IMR-90 (cell line): Measurements from ENCODE around the gene BIK. TPM values are rescaled to one million over a fixed set of nuclear protein-coding genes. Genes with fewer than 3 reads are reported as not detected.

Experiments used
- ATAC-seq: fragments of 200-7000 bp; cut with Tn5 transposase; 2 replicates; pipeline ENCODE4 v1.9.1; 2020; ENCODE audit warnings: low read depth, mild to moderate bottlenecking, moderate library complexity
- BruUV-seq: library from RNA; stranded (reverse); fragments of 400-500 nt; replicated peaks from 2 replicates; lab custom pipeline; 2021; lab: Mats Ljungman, UMichigan
- CTCF ChIA-PET: fragments of 300-600 bp; formaldehyde crosslinking; extraction: SDS; loops from one replicate; lab custom pipeline; 2021; ENCODE audit warnings: antibody characterized with exemption; lab: Yijun Ruan, JAX
- POLR2A ChIA-PET: fragments of 300-600 bp; sonication (Branson Sonifier 250); formaldehyde crosslinking; loops from one replicate; lab custom pipeline; 2022; ENCODE audit warnings: antibody characterized with exemption; ENCODE audit not compliant: unreplicated experiment; lab: Charles Lee
- DNase-seq: peaks from one replicate; pipeline ENCODE4 v3.0.0; 2013
- H2AFZ ChIP-seq: replicated peaks from 2 replicates; pipeline ENCODE3; 2013; ENCODE audit warnings: low read length, mild to moderate bottlenecking; ENCODE audit not compliant: poor library complexity
- H2AK5ac ChIP-seq: 2 replicates; pipeline ENCODE4 v1.6.1; 2013; ENCODE audit warnings: low read depth, low read length, inconsistent platforms
- H2AK9ac ChIP-seq: replicated peaks from 2 replicates; pipeline ENCODE3; 2013; ENCODE audit warnings: mild to moderate bottlenecking, low read depth, low read length, moderate library complexity; ENCODE audit not compliant: poor library complexity
- H2BK120ac ChIP-seq: 2 replicates; pipeline ENCODE4 v1.6.1; 2013; ENCODE audit warnings: low read depth, low read length, inconsistent platforms
- H2BK15ac ChIP-seq: 3 replicates; pipeline ENCODE4 v1.6.1; 2013; ENCODE audit warnings: low read depth, low read length, inconsistent platforms
- H2BK20ac ChIP-seq: 2 replicates; pipeline ENCODE4 v1.6.1; 2013; ENCODE audit warnings: low read depth, mild to moderate bottlenecking, inconsistent platforms, low read length, moderate library complexity
- H2BK5ac ChIP-seq: 2 replicates; pipeline ENCODE4 v1.6.1; 2013; ENCODE audit warnings: mild to moderate bottlenecking, low read depth, low read length, inconsistent platforms; ENCODE audit not compliant: poor library complexity, severe bottlenecking
- H3K14ac ChIP-seq: replicated peaks from 2 replicates; pipeline ENCODE4 v1.6.1; 2013; ENCODE audit warnings: low read depth, low read length, inconsistent platforms
- H3K18ac ChIP-seq: 2 replicates; pipeline ENCODE4 v1.6.1; 2013; ENCODE audit warnings: low read depth, low read length, control low read depth
- H3K23ac ChIP-seq: 2 replicates; pipeline ENCODE4 v1.6.1; 2013; ENCODE audit warnings: low read depth, low read length, inconsistent platforms
- H3K27ac ChIP-seq: 2 replicates; pipeline ENCODE4 v1.5.1; 2013; ENCODE audit warnings: mild to moderate bottlenecking, control low read depth, low read length; ENCODE audit not compliant: insufficient read depth
- H3K27me3 ChIP-seq: 2 replicates; pipeline ENCODE4 v1.6.1; 2013; ENCODE audit warnings: low read length; ENCODE audit not compliant: control insufficient read depth, insufficient read depth
- H3K36me3 ChIP-seq: 2 replicates; pipeline ENCODE4 v1.6.1; 2013; ENCODE audit warnings: low read length, mixed read lengths; ENCODE audit not compliant: control insufficient read depth, insufficient read depth
- H3K4ac ChIP-seq: 2 replicates; pipeline ENCODE4 v1.6.1; 2013; ENCODE audit warnings: low read depth, low read length, inconsistent platforms
- H3K4me1 ChIP-seq: 2 replicates; pipeline ENCODE4 v1.6.1; 2013; ENCODE audit warnings: low read length, mixed read lengths; ENCODE audit not compliant: control insufficient read depth, insufficient read depth
- H3K4me2 ChIP-seq: 2 replicates; pipeline ENCODE4 v1.6.1; 2013; ENCODE audit warnings: low read depth, mild to moderate bottlenecking, control low read depth, low read length, moderate library complexity
- H3K4me3 ChIP-seq: 2 replicates; pipeline ENCODE4 v1.5.1; 2013; ENCODE audit warnings: low read depth, mild to moderate bottlenecking, control low read depth, low read length, moderate library complexity; ENCODE audit not compliant: insufficient read depth
- H3K56ac ChIP-seq: 2 replicates; pipeline ENCODE4 v1.6.1; 2013; ENCODE audit warnings: low read length, inconsistent platforms; ENCODE audit not compliant: insufficient read depth; ENCODE audit errors: extremely low read depth
- H3K79me1 ChIP-seq, 2 experiments: 2 replicates each; pipeline ENCODE4 v1.6.1; 2013; ENCODE audit warnings: low read length in 2 of 2, inconsistent platforms in 1 of 2, low read depth in 1 of 2
- H3K9ac ChIP-seq: 2 replicates; pipeline ENCODE4 v1.6.1; 2013; ENCODE audit warnings: low read depth, low read length, control low read depth
- H3K9me1 ChIP-seq: 2 replicates; pipeline ENCODE4 v1.6.1; 2013; ENCODE audit warnings: low read length, inconsistent platforms; ENCODE audit not compliant: insufficient read depth
- H3K9me3 ChIP-seq: 2 replicates; pipeline ENCODE4 v1.6.1; 2013; ENCODE audit warnings: low read length; ENCODE audit not compliant: control insufficient read depth, insufficient read depth
- H4K20me1 ChIP-seq: 2 replicates; pipeline ENCODE4 v1.6.1; 2013; ENCODE audit warnings: low read length, inconsistent platforms; ENCODE audit not compliant: insufficient read depth
- H4K5ac ChIP-seq: 2 replicates; pipeline ENCODE4 v1.6.1; 2013; ENCODE audit warnings: mild to moderate bottlenecking, low read depth, low read length, control low read depth
- H4K8ac ChIP-seq, 2 experiments: 2 replicates each; pipeline ENCODE4 v1.6.1; 2013; ENCODE audit warnings: low read depth in 2 of 2, low read length in 2 of 2, control low read depth in 1 of 2, inconsistent platforms in 1 of 2
- H4K91ac ChIP-seq: 2 replicates; pipeline ENCODE4 v1.6.1; 2013; ENCODE audit warnings: low read depth, low read length, inconsistent platforms; ENCODE audit not compliant: insufficient read depth
- BHLHE40 ChIP-seq: fragments of 150-350 bp; IDR thresholded peaks from 2 replicates; pipeline ENCODE4 v1.6.1; 2016; ENCODE audit warnings: mild to moderate bottlenecking, low read depth, low read length
- CEBPB ChIP-seq: IDR thresholded peaks from 2 replicates; pipeline ENCODE4 v1.6.1; 2012; ENCODE audit warnings: low read depth, low read length, improper control_type of control experiment
- CHD1 ChIP-seq: IDR thresholded peaks from 2 replicates; pipeline ENCODE4 v1.6.1; 2012; ENCODE audit warnings: low read depth, low read length, improper control_type of control experiment
- CTCF ChIP-seq: conservative IDR thresholded peaks from 2 replicates; pipeline ENCODE4 v1.5.1; 2012; ENCODE audit warnings: mild to moderate bottlenecking, low read depth, low read length, improper control_type of control experiment
- ELK1 ChIP-seq: fragments of 150-350 bp; IDR thresholded peaks from 2 replicates; pipeline ENCODE4 v1.6.1; 2016; ENCODE audit warnings: low read depth, mild to moderate bottlenecking, low read length, moderate library complexity, borderline replicate concordance
- FOS ChIP-seq: fragments of 150-350 bp; IDR thresholded peaks from 2 replicates; pipeline ENCODE4 v1.6.1; 2016; ENCODE audit warnings: low read depth, low read length
- MAFK ChIP-seq: IDR thresholded peaks from 2 replicates; pipeline ENCODE4 v1.6.1; 2012; ENCODE audit warnings: low read depth, low read length, improper control_type of control experiment
- MAZ ChIP-seq: IDR thresholded peaks from 2 replicates; pipeline ENCODE4 v1.6.1; 2012; ENCODE audit warnings: low read depth, mild to moderate bottlenecking, low read length, improper control_type of control experiment, moderate library complexity, borderline replicate concordance
- MXI1 ChIP-seq: IDR thresholded peaks from 2 replicates; pipeline ENCODE4 v1.6.1; 2012; ENCODE audit warnings: low read depth, mild to moderate bottlenecking, low read length, moderate library complexity, borderline replicate concordance
- NFE2L2 ChIP-seq: fragments of 150-350 bp; IDR thresholded peaks from 2 replicates; pipeline ENCODE4 v1.6.1; 2016; ENCODE audit warnings: low read depth, mild to moderate bottlenecking, low read length
- POLR2A ChIP-seq: IDR thresholded peaks from 2 replicates; pipeline ENCODE4 v1.6.1; 2012; ENCODE audit warnings: mild to moderate bottlenecking, low read depth, low read length
- RAD21 ChIP-seq: IDR thresholded peaks from 2 replicates; pipeline ENCODE4 v1.6.1; 2012; ENCODE audit warnings: low read length, improper control_type of control experiment
- RCOR1 ChIP-seq: IDR thresholded peaks from 2 replicates; pipeline ENCODE4 v1.6.1; 2012; ENCODE audit warnings: mild to moderate bottlenecking, low read length, improper control_type of control experiment; ENCODE audit not compliant: insufficient replicate concordance
- RFX5 ChIP-seq: IDR thresholded peaks from 2 replicates; pipeline ENCODE4 v1.8.0; 2012; ENCODE audit warnings: low read depth, mild to moderate bottlenecking, low read length, moderate library complexity
- SMC3 ChIP-seq: fragments of 150-350 bp; IDR thresholded peaks from 2 replicates; pipeline ENCODE4 v1.6.1; 2016; ENCODE audit warnings: low read depth, mild to moderate bottlenecking, antibody characterized with exemption, low read length, moderate library complexity
- USF2 ChIP-seq: fragments of 150-350 bp; IDR thresholded peaks from 2 replicates; pipeline ENCODE4 v1.6.1; 2017; ENCODE audit warnings: mild to moderate bottlenecking, antibody characterized with exemption, low read length, low read depth
- whole genome bisulfite sequencing, 2 experiments: methylation state at CpG; one replicate each; pipeline versions ENCODE4 v1.1.5 to v1.1.7; 2013; ENCODE audit warnings: missing lambda C conversion rate in 2 of 2; ENCODE audit not compliant: insufficient read length in 1 of 2; ENCODE audit errors: extremely low coverage in 2 of 2; 5-methylcytosine and 5-hydroxymethylcytosine counted together
- dilution Hi-C: fragments of 300-500 bp; cut with HindIII; formaldehyde crosslinking; loops from one replicate; pipeline ENCODE4 v1.14.3; 2018; ENCODE audit warnings: low sequenced_read_pairs; ENCODE audit not compliant: unreplicated experiment
- in situ Hi-C: fragments of 300-500 bp; cut with MboI; formaldehyde crosslinking; loops from 3 replicates; pipeline ENCODE4 v1.14.3; 2019; ENCODE audit warnings: low sequenced_read_pairs, inconsistent platforms, mixed read lengths
- intact Hi-C: fragments of 100-400 bp; cut with micrococcal nuclease; formaldehyde crosslinking; loops from 2 replicates; pipeline ENCODE4 v1.10.0; 2022
- polyA plus RNA-seq, 3 experiments: library from polyadenylated mRNA; depleted of rRNA; stranded (reverse); fragments of >200 nt; gene quantifications; 2 replicates each; pipeline ENCODE4 v1.2.3, GENCODE V29; 2012; ENCODE audit warnings: low replicate concordance in 1 of 3
- total RNA-seq: library from RNA; depleted of rRNA; stranded (reverse); fragments of >200 nt; gene quantifications from 2 replicates; pipeline ENCODE4 v1.2.3, GENCODE V29; 2012

The BIK gene
- total and polyA plus RNA-seq, 2 of the 4 experiments (the other 2 are of a cell fraction) = 0.18 TPM; not detected in 1

GRCh38 chr22:43173566-43173965, 63.0 kb downstream of the BIK start:
- H3K27ac ChIP-seq = no peak overlapping the region
- H2BK120ac ChIP-seq = no peak overlapping the region
- no peaks in the 10 kb centered on the region; the same call in 1 of the 2 replicates for H4K20me1 ChIP-seq
- in situ Hi-C loops = no loop called here
- no peak overlapping the region for H3K14ac ChIP-seq
- H2AK9ac ChIP-seq = no peak overlapping the region
- intact Hi-C loops = no loop called here
- ChIA-PET CTCF (no interaction called here), POLR2A (no interaction called here)
- DNase-seq (no peak), ATAC-seq (no peak)
- H3K56ac ChIP-seq = no peak overlapping the region
- dilution Hi-C loops = no loop called here
- H3K18ac ChIP-seq = no peak overlapping the region
- H3K4me3 ChIP-seq = no peak overlapping the region
- H3K4ac ChIP-seq = no peak overlapping the region
- H3K23ac ChIP-seq = no peak overlapping the region
- no peak overlapping the region for H2AK5ac ChIP-seq
- no peak for TF ChIP-seq MAZ
- TF ChIP-seq CEBPB = no peak
- no peak for TF ChIP-seq FOS
- TF ChIP-seq POLR2A = no peak
- no peak for TF ChIP-seq USF2
- no peak for TF ChIP-seq MAFK
- TF ChIP-seq CTCF = no peak
- TF ChIP-seq NFE2L2 = no peak
- no peak for TF ChIP-seq RCOR1
- TF ChIP-seq MXI1 = no peak
- TF ChIP-seq RAD21 = no peak
- no peak for TF ChIP-seq RFX5
- TF ChIP-seq SMC3 = no peak
- no peak for TF ChIP-seq BHLHE40
- TF ChIP-seq ELK1 = no peak
- no peak for TF ChIP-seq CHD1
- H3K4me1 ChIP-seq = no peaks in the 10 kb centered on the region
- 98% methylated on average over 5 of the region's 9 CpGs; no CpG with 5 or more reads in 1 of the 2 experiments for WGBS, 2 experiments
- no peak overlapping the region for H3K9ac ChIP-seq
- H2BK20ac ChIP-seq = no peak overlapping the region
- no peaks in the 10 kb centered on the region for H3K79me1 ChIP-seq
- no peaks in the 10 kb centered on the region for H3K9me3 ChIP-seq
- H2BK15ac ChIP-seq = no peak overlapping the region
- H4K91ac ChIP-seq = no peak overlapping the region
- no peak overlapping the region for H2BK5ac ChIP-seq
- H3K9me1 ChIP-seq = no peaks in the 10 kb centered on the region; the same call in 1 of the 2 replicates
- no peak overlapping the region for H4K8ac ChIP-seq
- H3K4me2 ChIP-seq = no peak overlapping the region
- peaks cover 43% of the 10 kb centered on the region for H3K36me3 ChIP-seq
- no peaks in the 10 kb centered on the region for H3K27me3 ChIP-seq
- H2AFZ ChIP-seq = no peak overlapping the region
- no TSS peak for BruUV-seq
- H4K5ac ChIP-seq = no peak overlapping the region
